Ectodermal cell (in vitro differentiated cells): Measurements from ENCODE around the gene CASKIN1. TPM values are rescaled to one million over a fixed set of nuclear protein-coding genes. Genes with fewer than 3 reads are reported as not detected.
"Not testable (repeated sequence)": the region's sequence is repeated elsewhere in the genome, so short reads cannot be mapped to it uniquely, and the experiment has no call there.

Source experiments
- H3K27ac ChIP-seq: 2 replicates; pipeline ENCODE4 v1.7.0; 2013; ENCODE audit warnings: mild to moderate bottlenecking, low read depth, low read length; ENCODE audit not compliant: insufficient read depth, poor library complexity, severe bottlenecking
- H3K27me3 ChIP-seq: 2 replicates; pipeline ENCODE4 v1.7.0; 2013; ENCODE audit warnings: mild to moderate bottlenecking, low read length; ENCODE audit not compliant: insufficient read depth, control insufficient read depth, poor library complexity, severe bottlenecking
- H3K36me3 ChIP-seq: one replicate; pipeline ENCODE4 v1.7.0; 2013; ENCODE audit warnings: low read length; ENCODE audit not compliant: control insufficient read depth, insufficient read depth
- H3K4me1 ChIP-seq: one replicate; pipeline ENCODE4 v1.7.0; 2013; ENCODE audit warnings: low read length; ENCODE audit not compliant: control insufficient read depth, insufficient read depth
- H3K4me3 ChIP-seq: 2 replicates; pipeline ENCODE4 v1.7.0; 2013; ENCODE audit warnings: low read depth, low read length, control low read depth; ENCODE audit not compliant: insufficient read depth
- H3K9me3 ChIP-seq: 2 replicates; pipeline ENCODE4 v1.7.0; 2013; ENCODE audit warnings: mild to moderate bottlenecking, low read length, moderate library complexity; ENCODE audit not compliant: control insufficient read depth
- WGBS, 2 experiments: methylation state at CpG; one replicate each; pipeline ENCODE4 v1.1.7; 2013; ENCODE audit warnings: missing lambda C conversion rate in 2 of 2; 5-methylcytosine and 5-hydroxymethylcytosine counted together
- polyA plus RNA-seq, 4 experiments: library from polyadenylated mRNA; stranded (reverse); fragments of 50-300 nt; gene quantifications; one replicate each; pipeline ENCODE4 v1.2.3, GENCODE V29; 2013

The CASKIN1 gene, protein sequence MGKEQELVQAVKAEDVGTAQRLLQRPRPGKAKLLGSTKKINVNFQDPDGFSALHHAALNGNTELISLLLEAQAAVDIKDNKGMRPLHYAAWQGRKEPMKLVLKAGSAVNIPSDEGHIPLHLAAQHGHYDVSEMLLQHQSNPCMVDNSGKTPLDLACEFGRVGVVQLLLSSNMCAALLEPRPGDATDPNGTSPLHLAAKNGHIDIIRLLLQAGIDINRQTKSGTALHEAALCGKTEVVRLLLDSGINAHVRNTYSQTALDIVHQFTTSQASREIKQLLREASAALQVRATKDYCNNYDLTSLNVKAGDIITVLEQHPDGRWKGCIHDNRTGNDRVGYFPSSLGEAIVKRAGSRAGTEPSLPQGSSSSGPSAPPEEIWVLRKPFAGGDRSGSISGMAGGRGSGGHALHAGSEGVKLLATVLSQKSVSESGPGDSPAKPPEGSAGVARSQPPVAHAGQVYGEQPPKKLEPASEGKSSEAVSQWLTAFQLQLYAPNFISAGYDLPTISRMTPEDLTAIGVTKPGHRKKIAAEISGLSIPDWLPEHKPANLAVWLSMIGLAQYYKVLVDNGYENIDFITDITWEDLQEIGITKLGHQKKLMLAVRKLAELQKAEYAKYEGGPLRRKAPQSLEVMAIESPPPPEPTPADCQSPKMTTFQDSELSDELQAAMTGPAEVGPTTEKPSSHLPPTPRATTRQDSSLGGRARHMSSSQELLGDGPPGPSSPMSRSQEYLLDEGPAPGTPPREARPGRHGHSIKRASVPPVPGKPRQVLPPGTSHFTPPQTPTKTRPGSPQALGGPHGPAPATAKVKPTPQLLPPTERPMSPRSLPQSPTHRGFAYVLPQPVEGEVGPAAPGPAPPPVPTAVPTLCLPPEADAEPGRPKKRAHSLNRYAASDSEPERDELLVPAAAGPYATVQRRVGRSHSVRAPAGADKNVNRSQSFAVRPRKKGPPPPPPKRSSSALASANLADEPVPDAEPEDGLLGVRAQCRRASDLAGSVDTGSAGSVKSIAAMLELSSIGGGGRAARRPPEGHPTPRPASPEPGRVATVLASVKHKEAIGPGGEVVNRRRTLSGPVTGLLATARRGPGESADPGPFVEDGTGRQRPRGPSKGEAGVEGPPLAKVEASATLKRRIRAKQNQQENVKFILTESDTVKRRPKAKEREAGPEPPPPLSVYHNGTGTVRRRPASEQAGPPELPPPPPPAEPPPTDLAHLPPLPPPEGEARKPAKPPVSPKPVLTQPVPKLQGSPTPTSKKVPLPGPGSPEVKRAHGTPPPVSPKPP (N-terminal part only)
- polyA plus RNA-seq (2013, experiment 1 of 4), result 6.3 TPM
- 6.1 TPM for polyA plus RNA-seq (2013, experiment 2 of 4)
- polyA plus RNA-seq (2013, experiment 3 of 4), result 6.8 TPM
- 6.9 TPM for polyA plus RNA-seq (2013, experiment 4 of 4)

DNA sequence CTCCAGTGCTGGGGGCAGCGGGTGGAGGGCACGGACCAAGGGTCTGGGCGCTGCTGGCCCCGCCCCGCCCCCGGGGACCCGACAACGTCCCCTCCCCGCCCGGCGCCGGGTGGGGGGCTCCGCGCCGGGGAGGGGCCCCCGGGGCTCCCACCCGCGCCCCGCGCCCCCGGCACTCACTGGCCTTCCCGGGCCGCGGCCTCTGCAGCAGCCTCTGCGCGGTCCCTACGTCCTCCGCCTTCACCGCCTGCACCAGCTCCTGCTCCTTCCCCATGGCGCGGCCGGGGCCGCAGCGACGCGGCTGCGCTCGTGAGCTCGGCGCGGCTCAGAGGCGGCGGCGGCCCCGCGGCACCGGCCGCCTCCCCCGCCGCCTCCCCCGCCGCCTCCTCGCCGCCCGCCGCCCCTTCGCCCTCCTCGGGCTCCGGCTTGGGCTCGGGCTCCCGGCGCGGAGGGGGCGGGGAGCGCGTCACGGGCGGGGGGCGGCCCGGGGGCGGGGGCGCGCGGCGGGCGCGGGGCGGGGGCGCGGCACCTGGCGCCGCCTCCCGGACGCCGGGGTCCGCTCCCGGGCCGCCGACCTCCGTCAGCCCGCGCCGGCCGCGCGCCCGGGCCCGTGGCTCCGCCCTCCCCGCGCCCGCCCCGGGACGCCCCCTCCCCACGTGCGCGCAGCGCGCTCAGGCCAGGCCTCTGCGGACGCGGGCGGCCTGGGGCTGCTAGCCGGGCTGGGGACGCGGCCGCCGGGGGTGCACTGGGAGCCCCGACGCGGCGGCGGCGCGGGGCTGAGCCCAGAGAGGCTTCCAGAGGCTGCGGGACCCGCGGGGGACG, at the start of gene CASKIN1:
TSS of gene CASKIN1 (minus strand) at position 444 of the 819 bp plus-strand sequence. CDS start at position 271, 173 bp downstream.
- WGBS, 2 experiments, result 0 to 1% methylated on average over 129 of the region's 129 CpGs
- Histone ChIP-seq H3K9me3 (no peaks in the 10 kb centered on the region), H3K36me3 (no peaks in the 10 kb centered on the region), H3K4me1 (peaks cover 10% of the 10 kb centered on the region), H3K27me3 (peaks cover 60% of the 10 kb centered on the region), H3K27ac (no peak within 1 kb of the TSS), H3K4me3 (peak within 1 kb of the TSS; percentile 52)

DNA sequence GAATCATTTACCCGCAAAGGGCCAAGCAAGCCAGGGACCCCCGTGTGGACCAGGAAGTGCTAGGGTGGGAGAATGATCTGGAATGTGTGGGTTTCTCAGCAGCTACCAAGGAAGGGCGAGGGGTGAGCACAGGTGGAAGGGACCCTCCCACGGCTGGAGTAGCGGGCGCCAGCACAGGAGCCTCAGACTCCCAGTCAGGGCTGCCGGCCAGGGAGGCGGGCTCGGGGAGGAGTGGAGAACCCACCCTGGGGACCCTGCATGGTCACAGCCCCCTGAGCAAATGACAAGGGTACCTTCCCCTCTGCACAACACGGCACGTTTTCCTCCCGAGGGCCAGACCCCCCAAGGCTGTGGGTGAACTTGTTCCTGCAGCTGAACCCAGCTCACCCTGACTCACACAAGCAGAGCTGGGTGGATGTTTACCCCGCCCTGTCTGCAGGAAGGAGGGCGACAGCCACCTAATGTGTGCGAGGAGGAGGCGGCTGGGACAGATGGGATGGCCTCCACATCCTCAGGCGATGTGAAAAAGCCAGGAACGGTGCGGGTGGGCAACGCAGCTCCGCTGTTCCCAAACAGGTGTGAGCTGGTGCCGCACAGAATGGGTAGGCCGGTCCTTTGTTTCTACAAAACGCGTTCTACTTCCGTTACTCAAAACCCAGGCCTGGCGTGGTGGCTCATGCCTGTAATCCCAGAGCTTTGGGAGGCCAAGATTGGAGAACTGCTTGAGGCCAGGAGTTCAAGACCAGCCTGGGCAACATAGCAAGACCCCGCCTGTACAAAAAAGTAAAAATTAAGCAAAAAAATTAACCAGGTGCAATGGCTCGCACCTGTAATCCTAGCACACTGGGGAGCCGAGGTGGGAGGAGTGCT, 48.8 kb upstream of the CASKIN1 start:
- no peak overlapping the region for H3K4me3 ChIP-seq
- peaks cover 20% of the 10 kb centered on the region for H3K36me3 ChIP-seq
- H3K9me3 ChIP-seq, result no peaks in the 10 kb centered on the region
- H3K27me3 ChIP-seq, result no peaks in the 10 kb centered on the region
- H3K4me1 ChIP-seq, result no peaks in the 10 kb centered on the region
- 94 to 95% methylated on average over 30 of the region's 30 CpGs for WGBS, 2 experiments
- H3K27ac ChIP-seq, result no peak overlapping the region

DNA sequence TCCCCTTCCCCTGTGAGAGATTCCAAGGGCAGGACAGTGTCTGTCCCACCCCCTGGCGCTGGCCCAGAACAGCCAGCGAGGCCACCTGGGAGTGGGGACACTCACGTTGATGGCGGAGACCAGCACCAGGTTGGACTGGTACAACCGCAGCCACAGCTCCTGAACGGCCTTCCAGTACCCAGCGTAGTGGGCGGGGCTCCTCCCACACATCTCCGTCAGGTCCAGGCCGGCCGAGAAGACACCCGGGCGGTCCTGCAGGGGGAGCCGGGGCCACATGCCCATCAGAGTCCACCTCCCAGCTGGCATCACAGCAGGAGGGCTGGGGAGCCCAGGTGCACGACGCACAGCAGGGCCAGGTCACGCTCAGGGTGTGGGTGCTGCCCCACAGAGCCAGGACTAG, 47.9 kb upstream of the CASKIN1 start:
- Histone ChIP-seq H3K4me1 (no peaks in the 10 kb centered on the region), H3K4me3 (no peak overlapping the region), H3K27ac (no peak overlapping the region), H3K27me3 (no peaks in the 10 kb centered on the region), H3K9me3 (no peaks in the 10 kb centered on the region), H3K36me3 (peaks cover 20% of the 10 kb centered on the region)
- WGBS, 2 experiments, result 87 to 88% methylated on average over 17 of the region's 17 CpGs

DNA sequence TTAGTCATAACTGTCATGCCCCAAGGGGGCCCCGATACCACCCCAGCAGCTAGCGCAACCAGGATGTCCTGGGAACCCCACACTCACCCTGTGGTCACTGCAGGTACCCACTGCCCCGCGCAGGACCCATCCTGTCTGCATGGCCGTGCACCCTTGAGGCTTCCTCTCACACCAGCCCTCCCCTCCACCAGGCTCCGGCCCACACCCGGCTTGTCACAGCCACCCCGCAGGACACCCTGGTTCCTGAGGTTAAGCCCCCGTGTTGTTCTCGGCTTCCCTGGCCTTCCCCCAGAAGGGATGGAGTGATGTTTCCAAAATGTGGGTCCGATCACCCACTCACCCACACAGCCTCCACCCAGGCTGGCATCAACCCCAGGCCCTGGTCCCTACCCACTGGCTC, 47.4 kb upstream of the CASKIN1 start:
- 94 to 95% methylated on average over 11 of the region's 11 CpGs for WGBS, 2 experiments
- Histone ChIP-seq H3K27me3 (no peaks in the 10 kb centered on the region), H3K9me3 (no peaks in the 10 kb centered on the region), H3K27ac (no peak overlapping the region), H3K4me1 (peaks cover 3% of the 10 kb centered on the region), H3K4me3 (no peak overlapping the region), H3K36me3 (peaks cover 20% of the 10 kb centered on the region)

DNA sequence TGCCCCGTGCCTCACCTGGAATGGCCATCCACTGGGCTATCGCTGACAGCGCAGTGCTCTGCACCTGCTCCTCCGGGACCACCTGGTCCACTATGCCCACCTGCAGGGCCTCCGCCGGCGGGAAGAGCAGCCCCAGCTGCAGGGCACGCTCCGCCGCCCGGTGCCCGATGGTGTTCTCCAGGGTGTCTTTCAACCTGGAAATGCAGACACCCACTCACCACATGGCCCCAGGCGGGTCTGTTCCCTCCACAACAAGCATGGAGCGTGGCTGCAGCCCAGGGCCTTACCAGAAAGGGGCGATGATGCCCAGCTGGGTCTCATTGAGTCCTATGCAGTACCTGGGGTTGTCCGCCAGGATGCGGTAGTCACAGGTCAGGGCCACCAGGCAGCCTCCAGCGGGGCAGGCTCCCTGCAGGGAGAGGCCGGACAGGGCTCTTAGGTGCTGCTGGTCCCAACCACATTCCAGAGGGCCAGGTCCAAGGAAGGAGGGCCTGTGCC, 46.7 kb upstream of the CASKIN1 start:
- Histone ChIP-seq H3K27ac (no peak overlapping the region), H3K36me3 (peaks cover 20% of the 10 kb centered on the region), H3K4me3 (no peak overlapping the region), H3K27me3 (peaks cover 6% of the 10 kb centered on the region), H3K9me3 (no peaks in the 10 kb centered on the region), H3K4me1 (peaks cover 7% of the 10 kb centered on the region)
- WGBS, 2 experiments, result 95 to 96% methylated on average over 19 of the region's 19 CpGs

DNA sequence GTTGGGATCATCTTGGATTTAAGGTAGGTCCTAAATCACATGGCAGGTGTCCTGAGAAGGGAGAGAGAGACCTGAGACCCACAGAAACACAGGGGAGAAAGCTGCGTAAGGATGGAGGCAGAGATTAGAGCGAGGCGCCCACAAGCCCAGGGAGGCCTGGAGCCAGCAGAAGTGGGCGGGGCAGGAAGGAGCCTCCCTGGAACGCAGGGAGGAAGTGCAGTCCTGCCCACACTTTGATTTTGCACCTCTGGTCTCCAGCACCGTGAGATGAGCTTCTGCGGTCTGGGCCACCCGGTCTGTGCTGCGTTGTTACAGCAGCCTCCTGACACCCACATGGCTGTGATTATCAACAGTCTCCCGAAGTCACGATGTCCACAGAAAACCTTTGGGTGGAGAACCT, 46.2 kb upstream of the CASKIN1 start:
- Histone ChIP-seq H3K4me1 (peaks cover 7% of the 10 kb centered on the region), H3K9me3 (no peaks in the 10 kb centered on the region), H3K27me3 (peaks cover 11% of the 10 kb centered on the region), H3K27ac (no peak overlapping the region), H3K36me3 (peaks cover 20% of the 10 kb centered on the region), H3K4me3 (no peak overlapping the region)
- 94 to 97% methylated on average over 11 of the region's 11 CpGs for WGBS, 2 experiments

DNA sequence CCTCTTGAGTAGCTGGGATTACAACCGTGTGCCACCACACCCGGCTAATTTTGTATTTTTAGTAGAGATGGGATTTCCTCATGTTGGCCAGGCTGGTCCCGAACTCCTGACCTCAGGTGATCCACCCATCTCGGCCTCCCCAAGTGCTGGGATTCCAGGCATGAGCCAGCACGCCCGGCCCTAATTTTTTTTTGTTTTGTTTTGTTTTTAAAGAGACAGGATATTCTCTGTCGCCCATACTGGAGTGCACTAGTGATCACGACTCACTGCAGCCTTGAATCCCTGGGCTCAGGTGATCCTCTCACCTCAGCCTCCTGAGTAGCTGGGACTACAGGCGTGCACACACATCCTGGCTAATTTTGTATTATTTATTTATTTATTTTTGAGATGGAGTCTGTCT, 43.9 kb upstream of the CASKIN1 start:
- WGBS, 2 experiments, result 91% methylated on average over 9 of the region's 9 CpGs
- Histone ChIP-seq H3K36me3 (peaks cover 15% of the 10 kb centered on the region), H3K4me1 (peaks cover 13% of the 10 kb centered on the region), H3K27me3 (peaks cover 32% of the 10 kb centered on the region)
- H3K4me3 ChIP-seq, H3K9me3 ChIP-seq, H3K27ac ChIP-seq: not testable (repeated sequence)

DNA sequence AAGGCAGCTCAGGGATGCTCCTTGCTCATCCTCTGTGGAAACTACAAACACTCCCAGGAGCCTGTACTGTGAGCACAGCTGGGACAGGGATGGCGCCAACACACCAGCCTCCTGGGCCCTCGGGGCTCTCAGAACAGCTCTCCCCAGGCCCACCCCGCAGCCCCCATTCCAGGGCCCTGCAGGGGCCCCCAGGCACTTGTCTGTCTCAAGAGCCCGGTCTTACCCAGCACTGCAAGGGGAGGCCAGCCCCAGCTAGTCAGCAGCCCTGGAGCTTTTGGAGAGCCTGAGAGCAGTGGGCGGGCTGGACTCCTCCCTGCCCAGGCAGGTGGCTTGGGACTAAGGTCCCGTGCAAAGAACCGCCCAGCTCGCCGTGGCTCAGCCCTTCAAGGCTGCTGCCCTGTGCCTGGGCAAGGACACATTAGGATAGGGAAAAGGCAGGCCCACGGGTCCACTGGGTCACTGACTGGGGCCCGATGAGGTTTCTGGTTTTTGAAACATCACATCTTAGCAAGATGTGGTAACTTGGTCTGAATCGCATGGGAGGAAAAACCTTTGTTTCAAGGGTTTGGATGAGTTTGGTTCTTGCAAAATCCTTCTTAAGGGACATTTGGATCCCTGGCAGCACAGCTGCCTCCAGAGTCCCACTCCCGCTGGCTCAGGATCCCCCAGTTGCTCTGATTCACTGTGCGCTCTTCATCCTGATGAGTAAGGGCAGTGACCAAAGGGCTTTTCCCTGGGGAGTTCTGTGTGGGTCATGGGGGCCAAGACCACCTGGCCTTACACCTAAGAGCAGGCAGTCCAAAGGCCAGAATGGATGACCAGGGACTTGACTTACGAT, 42.7 kb upstream of the CASKIN1 start:
- Histone ChIP-seq H3K27ac (no peak overlapping the region), H3K27me3 (peaks cover 32% of the 10 kb centered on the region), H3K9me3 (no peaks in the 10 kb centered on the region), H3K4me3 (no peak overlapping the region), H3K36me3 (peaks cover 19% of the 10 kb centered on the region), H3K4me1 (peaks cover 13% of the 10 kb centered on the region)
- 62 to 67% methylated on average over 15 of the region's 15 CpGs for WGBS, 2 experiments
